Mesothelial cell of epicardium (in vitro differentiated cells): ENCODE data around the gene CDH12. TPM values are rescaled to one million over a fixed set of nuclear protein-coding genes. Genes with fewer than 3 reads are reported as not detected.

Experiments used
- DNase-seq, 2 experiments: peaks; one replicate each; pipeline ENCODE4 v3.0.0; 2021; ENCODE audit warnings: low spot score in 2 of 2; ENCODE audit not compliant: unreplicated experiment in 2 of 2
- H3K27ac Mint-ChIP-seq: 2 replicates; pipeline ENCODE4 v1.8.0; 2021; ENCODE audit warnings: mixed read lengths
- H3K27me3 Mint-ChIP-seq: 2 replicates; pipeline ENCODE4 v1.8.0; 2021; ENCODE audit warnings: low read depth, mixed read lengths
- H3K36me3 Mint-ChIP-seq: 2 replicates; pipeline ENCODE4 v1.8.0; 2021; ENCODE audit warnings: mixed read lengths
- H3K4me1 Mint-ChIP-seq: 2 replicates; pipeline ENCODE4 v1.8.0; 2021; ENCODE audit warnings: mixed read lengths
- H3K4me3 Mint-ChIP-seq: 2 replicates; pipeline ENCODE4 v1.8.0; 2021; ENCODE audit warnings: mild to moderate bottlenecking, moderate library complexity, mixed read lengths
- H3K9me3 Mint-ChIP-seq: 2 replicates; pipeline ENCODE4 v1.8.0; 2021; ENCODE audit warnings: mixed read lengths
- total RNA-seq: library from RNA; stranded (reverse); gene quantifications from 3 replicates; pipeline ENCODE4 v1.2.1, GENCODE V29; 2021
- TF ChIP-seq, protein P1 (sequence below): fragments of 200-600 bp; sonication (generic); IDR thresholded peaks from one replicate; pipeline ENCODE4 v1.5.0; 2021; ENCODE audit warnings: antibody characterized with exemption; ENCODE audit not compliant: unreplicated experiment

CDH12 gene
- total RNA-seq, 1 donor from 2014 or later = 1.6 TPM

DNA sequence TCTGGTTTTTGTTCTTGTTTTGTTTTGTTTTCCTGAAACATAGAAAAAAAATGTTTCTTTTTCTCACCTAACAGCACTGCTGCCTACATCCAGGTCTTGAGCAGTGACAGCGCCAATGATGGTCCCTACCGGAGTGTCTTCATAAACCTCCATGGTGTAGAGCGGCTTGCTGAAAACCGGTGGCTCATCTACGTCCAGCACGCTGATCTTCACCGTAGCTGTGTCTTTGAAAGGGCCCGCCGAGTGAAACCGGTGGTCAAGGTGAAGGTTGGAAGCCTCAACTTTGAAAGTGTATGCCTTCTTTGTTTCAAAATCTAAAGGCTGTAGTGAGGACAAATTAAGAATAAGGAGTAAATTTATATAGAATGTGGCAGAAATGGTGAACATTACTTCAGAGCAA, 1051.0 kb downstream of the CDH12 start:
- Mint-ChIP-seq H3K9me3 (peaks cover 27% of the 10 kb centered on the region), H3K27ac (no peak overlapping the region), H3K4me3 (no peak overlapping the region), H3K27me3 (no peaks in the 10 kb centered on the region), H3K36me3 (peaks cover 8% of the 10 kb centered on the region), H3K4me1 (peaks cover 5% of the 10 kb centered on the region)
- TF ChIP-seq, protein P1, sequence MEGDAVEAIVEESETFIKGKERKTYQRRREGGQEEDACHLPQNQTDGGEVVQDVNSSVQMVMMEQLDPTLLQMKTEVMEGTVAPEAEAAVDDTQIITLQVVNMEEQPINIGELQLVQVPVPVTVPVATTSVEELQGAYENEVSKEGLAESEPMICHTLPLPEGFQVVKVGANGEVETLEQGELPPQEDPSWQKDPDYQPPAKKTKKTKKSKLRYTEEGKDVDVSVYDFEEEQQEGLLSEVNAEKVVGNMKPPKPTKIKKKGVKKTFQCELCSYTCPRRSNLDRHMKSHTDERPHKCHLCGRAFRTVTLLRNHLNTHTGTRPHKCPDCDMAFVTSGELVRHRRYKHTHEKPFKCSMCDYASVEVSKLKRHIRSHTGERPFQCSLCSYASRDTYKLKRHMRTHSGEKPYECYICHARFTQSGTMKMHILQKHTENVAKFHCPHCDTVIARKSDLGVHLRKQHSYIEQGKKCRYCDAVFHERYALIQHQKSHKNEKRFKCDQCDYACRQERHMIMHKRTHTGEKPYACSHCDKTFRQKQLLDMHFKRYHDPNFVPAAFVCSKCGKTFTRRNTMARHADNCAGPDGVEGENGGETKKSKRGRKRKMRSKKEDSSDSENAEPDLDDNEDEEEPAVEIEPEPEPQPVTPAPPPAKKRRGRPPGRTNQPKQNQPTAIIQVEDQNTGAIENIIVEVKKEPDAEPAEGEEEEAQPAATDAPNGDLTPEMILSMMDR = no peak
- DNase-seq = no peak

DNA sequence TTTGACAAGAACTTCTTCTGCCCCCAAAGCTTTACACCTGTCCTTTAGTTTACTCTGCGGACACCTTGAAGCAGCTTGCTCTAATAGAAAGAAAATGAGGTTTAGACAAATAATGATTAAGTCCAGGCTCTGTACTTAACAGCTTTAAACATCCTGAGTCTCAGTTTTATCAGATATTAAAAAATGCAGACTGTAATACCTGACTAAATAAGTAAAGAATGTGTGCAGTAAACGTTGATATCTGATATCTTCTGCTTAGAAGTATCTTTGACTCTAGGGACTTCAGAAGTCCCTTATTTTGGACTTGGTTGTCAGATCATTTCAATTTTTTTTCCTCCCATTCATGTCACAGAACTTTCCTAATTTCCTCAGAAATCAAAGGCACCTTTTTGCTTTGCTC, 1060.4 kb downstream of the CDH12 start:
- H3K4me3 Mint-ChIP-seq = no peak overlapping the region
- H3K27ac Mint-ChIP-seq = peak overlapping the region; percentile 8
- H3K4me1 Mint-ChIP-seq = peaks cover 8% of the 10 kb centered on the region
- no peaks in the 10 kb centered on the region for H3K36me3 Mint-ChIP-seq
- peaks cover 3% of the 10 kb centered on the region for H3K9me3 Mint-ChIP-seq
- no peak for DNase-seq
- H3K27me3 Mint-ChIP-seq = no peaks in the 10 kb centered on the region
- TF ChIP-seq, protein P1 = no peak

DNA sequence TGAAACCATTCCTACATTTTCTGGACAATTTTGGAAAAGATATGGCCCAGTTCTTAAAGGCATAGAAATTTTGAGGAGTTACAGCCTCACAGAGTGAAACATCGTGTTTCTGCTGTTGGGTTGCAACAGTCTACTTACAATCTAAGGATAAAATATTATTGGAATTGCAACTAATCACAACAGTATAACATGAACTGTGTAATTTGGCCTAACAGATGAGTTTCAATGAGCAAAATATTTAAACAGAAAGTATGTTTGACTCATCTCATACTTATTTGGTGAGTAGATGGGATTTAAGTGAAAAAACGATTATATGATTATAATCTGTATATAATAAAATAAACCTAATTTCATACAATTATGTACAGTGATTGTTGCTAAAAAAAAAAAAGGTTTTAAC, 1061.8 kb downstream of the CDH12 start:
- no peak for DNase-seq

DNA sequence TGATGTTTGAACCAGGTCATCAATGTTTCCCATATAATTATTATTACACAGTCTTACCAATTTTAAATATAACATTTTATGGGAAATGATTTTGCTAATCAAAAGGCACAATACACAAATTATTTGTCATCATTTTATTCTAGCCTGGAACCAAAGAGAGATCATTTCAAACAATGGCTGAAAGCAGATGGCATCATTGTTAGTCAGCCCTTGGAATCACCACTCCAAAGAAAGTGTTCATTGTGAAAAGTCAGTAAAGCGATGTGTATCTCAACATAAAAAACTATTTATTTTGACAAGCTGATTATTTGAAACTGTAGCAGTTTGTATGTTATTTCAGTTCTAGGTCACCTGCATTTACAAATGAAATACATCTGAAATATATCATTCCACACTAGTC, 1068.7 kb downstream of the CDH12 start:
- Mint-ChIP-seq H3K4me3 (no peak overlapping the region), H3K36me3 (peaks cover 5% of the 10 kb centered on the region), H3K27ac (no peak overlapping the region), H3K9me3 (peaks cover 23% of the 10 kb centered on the region), H3K27me3 (peaks cover 3% of the 10 kb centered on the region), H3K4me1 (no peaks in the 10 kb centered on the region)
- TF ChIP-seq, protein P1 = no peak
- DNase-seq = no peak

More for the DNA sequence above, 1061.8 kb downstream of the CDH12 start:
- Mint-ChIP-seq H3K9me3 (peaks cover 10% of the 10 kb centered on the region), H3K4me3 (no peak overlapping the region), H3K36me3 (no peaks in the 10 kb centered on the region), H3K4me1 (peaks cover 8% of the 10 kb centered on the region), H3K27ac (no peak overlapping the region), H3K27me3 (no peaks in the 10 kb centered on the region)
- TF ChIP-seq, protein P1 = no peak

DNA sequence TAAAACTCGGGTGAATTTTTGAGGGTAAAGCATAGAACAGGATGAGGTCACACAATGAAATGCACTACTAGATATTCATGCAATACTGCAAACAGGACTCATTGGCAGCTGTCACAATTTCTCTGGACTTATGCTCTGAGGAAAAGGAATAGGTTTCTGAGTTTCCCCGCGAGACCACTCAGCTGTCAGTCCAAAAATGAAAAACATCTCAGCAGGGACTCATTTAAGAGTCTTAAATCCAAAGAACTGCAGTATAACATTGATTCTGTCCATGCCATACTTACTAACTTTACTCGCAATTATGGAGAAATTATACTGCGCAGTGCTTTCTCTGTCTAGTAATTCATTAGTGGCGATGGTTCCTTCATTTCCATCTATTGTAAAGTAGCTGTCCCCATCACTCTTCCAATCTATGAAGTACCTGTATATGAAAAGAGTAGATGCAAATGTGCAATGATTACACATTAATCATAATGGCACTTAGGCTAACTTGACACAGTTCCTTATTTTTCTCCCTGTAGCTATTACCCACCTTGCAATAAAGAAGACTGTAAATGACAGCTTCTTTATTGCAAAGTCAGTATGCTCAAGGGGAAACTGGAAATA, 1070.0 kb downstream of the CDH12 start:
- H3K4me3 Mint-ChIP-seq = no peak overlapping the region
- H3K27ac Mint-ChIP-seq = no peak overlapping the region
- peaks cover 23% of the 10 kb centered on the region for H3K9me3 Mint-ChIP-seq
- no peak for DNase-seq
- TF ChIP-seq, protein P1 = no peak
- peaks cover 5% of the 10 kb centered on the region for H3K36me3 Mint-ChIP-seq
- peaks cover 3% of the 10 kb centered on the region for H3K27me3 Mint-ChIP-seq
- no peaks in the 10 kb centered on the region for H3K4me1 Mint-ChIP-seq

DNA sequence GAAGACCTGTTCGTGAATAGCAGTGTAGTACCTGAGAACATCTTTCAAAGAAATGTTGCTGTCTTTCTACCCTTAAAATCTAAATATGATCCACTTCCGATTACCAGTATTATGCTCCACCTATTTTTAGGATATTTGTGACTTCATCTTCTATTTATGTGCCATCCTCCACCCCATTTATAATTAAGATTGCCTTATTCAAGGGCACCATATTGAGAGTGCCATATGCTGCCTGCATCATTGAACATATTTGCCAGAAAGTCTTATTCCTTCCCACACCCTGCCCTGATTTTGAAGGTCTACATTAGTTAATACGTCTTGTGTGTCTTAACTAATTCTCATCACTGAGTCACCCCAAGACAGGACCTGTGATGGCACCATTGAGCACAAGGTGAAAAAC, 1076.7 kb downstream of the CDH12 start:
- H3K4me3 Mint-ChIP-seq = no peak overlapping the region
- H3K27ac Mint-ChIP-seq = no peak overlapping the region
- H3K36me3 Mint-ChIP-seq = no peaks in the 10 kb centered on the region
- H3K27me3 Mint-ChIP-seq = peaks cover 3% of the 10 kb centered on the region
- TF ChIP-seq, protein P1 = no peak
- no peak for DNase-seq
- H3K9me3 Mint-ChIP-seq = no peaks in the 10 kb centered on the region
- no peaks in the 10 kb centered on the region for H3K4me1 Mint-ChIP-seq
